Smooth muscle cell (in vitro differentiated cells): ENCODE measurements around the gene CCDC178. TPM values are rescaled to one million over a fixed set of nuclear protein-coding genes. Genes with fewer than 3 reads are reported as not detected.

Experiments
- DNase-seq: peaks from one replicate; lab custom pipeline; 2025; ENCODE audit not compliant: unreplicated experiment; lab: John Stamatoyannopoulos, UW
- H2AFZ ChIP-seq: fragments of 200-600 bp; sonication (generic); 2 replicates; pipeline ENCODE4 v1.6.0; 2016; ENCODE audit warnings: antibody characterized with exemption, low read depth, mild to moderate bottlenecking
- H3F3A ChIP-seq: fragments of 200-600 bp; sonication (generic); 2 replicates; pipeline ENCODE4 v1.6.0; 2017; ENCODE audit warnings: antibody characterized with exemption, low read depth
- H3K27ac ChIP-seq: fragments of 200-600 bp; sonication (generic); 2 replicates; pipeline ENCODE4 v1.5.1; 2016; ENCODE audit warnings: low read depth, mild to moderate bottlenecking
- H3K27me3 ChIP-seq: fragments of 200-600 bp; sonication (generic); 2 replicates; pipeline ENCODE4 v1.6.1; 2016; ENCODE audit warnings: low read depth, mild to moderate bottlenecking
- H3K36me3 ChIP-seq: fragments of 200-600 bp; sonication (generic); 2 replicates; pipeline ENCODE4 v1.5.1; 2016; ENCODE audit warnings: low read depth
- H3K4me1 ChIP-seq: fragments of 200-600 bp; sonication (generic); 2 replicates; pipeline ENCODE4 v1.5.1; 2016; ENCODE audit warnings: low read depth
- H3K4me2 ChIP-seq: fragments of 200-600 bp; sonication (generic); 2 replicates; pipeline ENCODE4 v1.6.0; 2016; ENCODE audit warnings: mild to moderate bottlenecking
- H3K4me3 ChIP-seq: fragments of 200-600 bp; sonication (generic); 2 replicates; pipeline ENCODE4 v1.5.1; 2016; ENCODE audit warnings: mild to moderate bottlenecking
- H3K79me2 ChIP-seq: fragments of 200-600 bp; sonication (generic); 2 replicates; pipeline ENCODE4 v1.6.0; 2016; ENCODE audit warnings: low read depth, mild to moderate bottlenecking
- H3K9ac ChIP-seq: fragments of 200-600 bp; sonication (generic); 2 replicates; pipeline ENCODE4 v1.6.0; 2016; ENCODE audit warnings: low read depth
- H3K9me3 ChIP-seq: fragments of 200-600 bp; sonication (generic); replicated peaks from 2 replicates; pipeline ENCODE4 v1.5.1; 2016; ENCODE audit warnings: low read depth
- H4K20me1 ChIP-seq: fragments of 200-600 bp; sonication (generic); 2 replicates; pipeline ENCODE4 v1.6.0; 2016; ENCODE audit warnings: low read depth
- CTCF ChIP-seq: fragments of 200-600 bp; sonication (generic); IDR thresholded peaks from 2 replicates; pipeline ENCODE4 v1.5.1; 2017; ENCODE audit warnings: borderline replicate concordance, mild to moderate bottlenecking, antibody characterized with exemption; ENCODE audit not compliant: insufficient read depth, poor library complexity, severe bottlenecking
- WGBS: methylation state at CpG from one replicate; pipeline ENCODE4 v1.1.7; 2016; ENCODE audit warnings: low lambda C conversion rate; 5-methylcytosine and 5-hydroxymethylcytosine counted together
- polyA plus RNA-seq: library from polyadenylated mRNA; unstranded; fragments of >200 nt; fragmentation: Nextera tagmentation; extraction: Ambion mirVana; gene quantifications from 2 replicates; pipeline ENCODE4 v1.2.1, GENCODE V29; 2016
- total RNA-seq: library from RNA; depleted of rRNA; stranded (reverse); fragments of >200 nt; gene quantifications from 2 replicates; pipeline ENCODE4 v1.2.3, GENCODE V29; 2014

The CCDC178 gene
- total and polyA plus RNA-seq, 2 experiments from 2014 or later = not detected

- Histone ChIP-seq H3K4me2 (no peak overlapping the region), H2AFZ (no peak overlapping the region), H3K9me3 (no peaks in the 10 kb centered on the region), H3F3A (no peaks in the 10 kb centered on the region), H3K79me2 (no peaks in the 10 kb centered on the region), H3K9ac (no peak overlapping the region), H3K36me3 (no peaks in the 10 kb centered on the region), H3K27ac (no peak overlapping the region), H3K4me3 (no peak overlapping the region), H3K27me3 (no peaks in the 10 kb centered on the region), H3K4me1 (no peaks in the 10 kb centered on the region), H4K20me1 (no peaks in the 10 kb centered on the region)
- WGBS = 97% methylated on average over 2 of the region's 2 CpGs
- no peak for DNase-seq
- no peak for TF ChIP-seq CTCF
Measured at GRCh38 chr18:33132657-33133056, 307.9 kb downstream of the CCDC178 start.

- Histone ChIP-seq H3K9me3 (no peaks in the 10 kb centered on the region), H3K4me1 (no peaks in the 10 kb centered on the region)
- no peak for TF ChIP-seq CTCF
Measured at GRCh38 chr18:33128581-33128980, 311.9 kb downstream of the CCDC178 start.

GRCh38 chr18:33123862-33124518, 316.5 kb downstream of the CCDC178 start:
- no peaks in the 10 kb centered on the region for H3K36me3 ChIP-seq
- H3K27ac ChIP-seq = no peak overlapping the region
- 81% methylated on average over 7 of the region's 7 CpGs for WGBS
- no peaks in the 10 kb centered on the region for H3K4me1 ChIP-seq
- H3F3A ChIP-seq = no peaks in the 10 kb centered on the region
- H3K9ac ChIP-seq = no peak overlapping the region
- TF ChIP-seq CTCF = no peak
- no peak overlapping the region for H2AFZ ChIP-seq
- no peaks in the 10 kb centered on the region for H3K27me3 ChIP-seq
- H3K4me3 ChIP-seq = no peak overlapping the region
- H3K4me2 ChIP-seq = no peak overlapping the region
- no peak for DNase-seq
- H4K20me1 ChIP-seq = no peaks in the 10 kb centered on the region
- no peaks in the 10 kb centered on the region for H3K79me2 ChIP-seq
- no peaks in the 10 kb centered on the region for H3K9me3 ChIP-seq

More at GRCh38 chr18:33128581-33128980, 311.9 kb downstream of the CCDC178 start:
- Histone ChIP-seq H3K9ac (no peak overlapping the region), H3K36me3 (no peaks in the 10 kb centered on the region), H3F3A (no peaks in the 10 kb centered on the region), H3K27ac (no peak overlapping the region), H3K79me2 (no peaks in the 10 kb centered on the region), H2AFZ (no peak overlapping the region), H4K20me1 (no peaks in the 10 kb centered on the region), H3K4me2 (no peak overlapping the region), H3K27me3 (no peaks in the 10 kb centered on the region), H3K4me3 (no peak overlapping the region)
- 49% methylated on average over 4 of the region's 4 CpGs for WGBS
- DNase-seq = no peak

- no peaks in the 10 kb centered on the region for H3K27me3 ChIP-seq
- H3F3A ChIP-seq = no peaks in the 10 kb centered on the region
- peak overlapping the region; percentile 11 for H3K4me3 ChIP-seq
- no peak for TF ChIP-seq CTCF
- H3K27ac ChIP-seq = no peak overlapping the region
- H3K9ac ChIP-seq = no peak overlapping the region
- H3K79me2 ChIP-seq = no peaks in the 10 kb centered on the region
- no peak overlapping the region for H3K4me2 ChIP-seq
- H3K4me1 ChIP-seq = no peaks in the 10 kb centered on the region
- H3K36me3 ChIP-seq = no peaks in the 10 kb centered on the region
- no peaks in the 10 kb centered on the region for H3K9me3 ChIP-seq
- no peak overlapping the region for H2AFZ ChIP-seq
- no peak for DNase-seq
- 88% methylated on average over 3 of the region's 3 CpGs for WGBS
- no peaks in the 10 kb centered on the region for H4K20me1 ChIP-seq
Measured at GRCh38 chr18:33116376-33116775, 324.1 kb downstream of the CCDC178 start.
